H4 (cell line): ENCODE results near the gene GRB14. TPM values are rescaled to one million over a fixed set of nuclear protein-coding genes. Genes with fewer than 3 reads are reported as not detected.
"Not testable (repeated sequence)": the region's sequence is repeated elsewhere in the genome, so short reads cannot be mapped to it uniquely, and the experiment has no call there.

ENCODE experiments used
- DNase-seq: peaks from one replicate; pipeline ENCODE4 v3.0.0-alpha.2; 2015; ENCODE audit warnings: low spot score
- total RNA-seq: library from RNA; depleted of rRNA; stranded (reverse); fragments of >200 nt; shearing (Covaris generic); gene quantifications from 2 replicates; pipeline ENCODE4 v1.2.3, GENCODE V29; 2014

GRB14 gene
- total RNA-seq, 1 experiment from 2014 or later: 0.48 TPM

DNA sequence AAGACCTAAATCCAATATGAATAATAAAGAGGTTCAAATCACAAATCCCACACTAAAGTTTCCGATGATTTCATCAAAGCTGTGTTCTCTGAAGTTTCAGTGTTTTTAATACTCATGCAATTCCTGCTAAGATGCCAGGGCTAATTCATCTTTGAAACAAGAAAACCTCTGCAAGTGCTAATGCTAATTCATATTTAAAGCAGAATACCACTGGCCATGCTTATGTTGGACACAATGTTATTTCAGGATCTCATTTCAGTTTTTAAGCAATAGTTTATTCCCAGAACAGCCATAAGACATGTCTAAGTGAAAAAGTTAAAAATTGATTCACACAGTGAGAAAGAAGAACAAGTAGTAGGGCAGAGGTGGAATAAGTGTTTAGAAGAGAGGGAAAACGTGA, 62.8 kb downstream of the GRB14 start:
- no peak for DNase-seq

DNA sequence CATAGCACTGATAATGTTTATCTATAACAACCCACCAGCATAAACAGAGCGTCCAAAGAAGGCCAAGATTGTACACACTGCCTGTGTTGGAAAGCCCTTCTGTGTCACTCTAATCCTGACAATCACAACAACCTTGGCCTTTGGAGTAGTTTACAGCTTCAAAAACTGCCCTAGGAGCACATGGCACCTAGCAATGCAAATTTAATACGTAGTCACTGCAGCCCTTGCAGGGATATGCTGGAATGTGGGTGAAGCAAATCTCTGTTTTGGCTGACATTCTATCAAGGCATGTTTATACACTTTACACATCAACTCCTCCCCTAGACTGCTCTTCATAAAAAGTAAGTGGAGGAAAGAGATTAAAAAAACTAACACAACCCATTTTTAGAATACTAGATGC, 66.8 kb downstream of the GRB14 start:
- DNase-seq: no peak

DNA sequence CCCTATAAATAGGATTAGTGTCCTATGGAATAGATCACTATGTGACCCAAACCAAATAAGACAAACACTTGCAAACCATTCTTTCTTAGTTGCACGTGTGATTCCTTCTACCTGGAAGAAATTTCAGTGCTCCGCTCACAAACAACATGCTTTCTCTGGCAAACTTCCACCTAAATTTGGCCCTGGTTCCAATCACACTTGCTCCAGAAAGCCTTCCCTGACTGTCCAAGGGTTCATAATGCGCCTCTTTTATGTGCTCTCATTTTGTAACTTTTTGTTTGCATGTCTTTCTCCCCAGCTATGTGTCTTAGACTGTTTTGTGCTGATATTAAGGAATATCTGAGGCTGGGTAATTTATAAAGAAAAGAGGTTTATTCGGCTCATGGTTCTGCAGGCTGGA, 69.8 kb downstream of the GRB14 start:
- no peak for DNase-seq

DNA sequence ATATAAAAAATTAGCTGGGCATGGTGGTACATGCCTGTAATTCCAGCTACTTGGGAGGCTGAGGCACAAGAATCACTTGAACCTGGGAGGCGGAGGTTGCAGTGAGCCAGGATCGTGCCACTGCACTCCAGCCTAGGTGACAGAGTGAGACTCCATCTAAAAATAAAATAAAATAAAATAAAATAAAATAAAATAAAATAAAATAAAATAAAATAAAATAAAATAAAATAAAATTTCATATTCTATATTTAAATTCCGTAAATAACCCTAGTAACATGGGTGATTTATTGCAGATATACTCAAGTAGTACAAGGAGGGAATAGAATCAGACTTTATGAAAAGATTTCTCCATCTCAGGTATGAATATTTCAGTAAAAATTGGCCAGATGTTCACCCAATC, 71.6 kb downstream of the GRB14 start:
- not testable (repeated sequence) for DNase-seq

DNA sequence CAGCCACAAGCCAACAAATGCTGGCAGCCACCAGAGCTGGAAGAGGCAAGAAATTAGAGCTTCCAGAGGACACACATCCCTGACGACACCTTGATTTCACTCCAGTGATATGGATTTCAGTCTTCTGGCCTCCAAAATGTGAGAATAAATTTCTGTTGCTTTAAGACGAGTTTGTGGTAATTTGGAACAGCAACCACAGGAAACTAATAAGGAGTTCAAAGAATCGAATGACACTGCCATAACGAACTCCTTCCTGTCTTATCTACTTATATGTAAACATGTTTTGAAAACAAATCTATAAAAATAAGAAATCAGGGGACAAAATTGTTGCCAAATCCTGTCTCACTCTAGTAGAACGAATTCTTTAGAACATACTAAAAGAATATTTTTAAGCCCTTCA, 75.8 kb downstream of the GRB14 start:
- no peak for DNase-seq

DNA sequence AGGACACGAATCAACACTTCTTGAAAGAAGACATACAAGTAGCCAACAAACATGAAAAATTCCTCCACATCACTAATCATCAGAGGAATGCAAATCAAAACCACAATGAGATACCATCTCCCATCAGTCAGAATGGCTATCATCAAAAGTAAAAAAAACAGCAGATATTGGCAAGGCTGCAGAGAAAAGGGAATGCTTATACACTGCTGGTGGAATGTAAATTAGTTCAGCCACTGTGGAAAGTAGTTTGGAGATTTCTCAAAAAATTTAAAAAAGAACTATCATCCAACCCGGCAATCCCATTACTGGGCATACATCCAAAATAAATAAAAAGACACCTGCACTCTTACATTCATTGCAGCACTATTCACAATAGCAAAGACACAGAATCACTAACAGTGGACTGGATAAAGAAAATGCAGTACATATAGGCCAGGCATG, 78.7 kb downstream of the GRB14 start:
- peak; percentile 24 for DNase-seq

DNA sequence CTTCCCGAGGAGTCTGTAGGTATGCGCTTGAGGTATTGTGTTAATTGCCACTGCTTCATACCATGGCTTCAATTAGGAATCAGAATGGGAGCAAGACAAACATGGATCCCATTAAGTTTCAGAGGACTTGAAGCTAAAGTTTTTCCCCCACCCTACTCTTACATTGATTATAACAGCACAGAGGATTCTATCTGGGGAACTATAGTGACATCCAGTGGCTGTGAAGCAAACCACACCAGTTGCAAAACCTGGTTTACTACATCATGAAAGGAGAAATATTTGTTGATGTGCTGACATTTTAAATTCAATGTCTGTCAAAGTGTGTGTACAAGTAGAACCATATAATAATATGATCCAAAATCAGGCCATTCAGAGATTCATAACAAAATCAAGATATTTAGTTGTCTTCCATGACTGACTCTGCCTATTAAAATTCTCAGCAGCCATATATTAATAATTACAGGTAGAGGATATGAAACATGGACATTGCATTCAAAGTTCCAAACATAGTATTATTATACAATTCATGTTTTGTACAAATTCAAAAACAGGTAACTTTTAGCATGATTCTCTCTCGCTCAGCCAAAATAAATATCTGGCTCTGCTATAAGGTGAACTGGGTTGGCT, 82.9 kb downstream of the GRB14 start:
- peak; percentile 35 for DNase-seq

DNA sequence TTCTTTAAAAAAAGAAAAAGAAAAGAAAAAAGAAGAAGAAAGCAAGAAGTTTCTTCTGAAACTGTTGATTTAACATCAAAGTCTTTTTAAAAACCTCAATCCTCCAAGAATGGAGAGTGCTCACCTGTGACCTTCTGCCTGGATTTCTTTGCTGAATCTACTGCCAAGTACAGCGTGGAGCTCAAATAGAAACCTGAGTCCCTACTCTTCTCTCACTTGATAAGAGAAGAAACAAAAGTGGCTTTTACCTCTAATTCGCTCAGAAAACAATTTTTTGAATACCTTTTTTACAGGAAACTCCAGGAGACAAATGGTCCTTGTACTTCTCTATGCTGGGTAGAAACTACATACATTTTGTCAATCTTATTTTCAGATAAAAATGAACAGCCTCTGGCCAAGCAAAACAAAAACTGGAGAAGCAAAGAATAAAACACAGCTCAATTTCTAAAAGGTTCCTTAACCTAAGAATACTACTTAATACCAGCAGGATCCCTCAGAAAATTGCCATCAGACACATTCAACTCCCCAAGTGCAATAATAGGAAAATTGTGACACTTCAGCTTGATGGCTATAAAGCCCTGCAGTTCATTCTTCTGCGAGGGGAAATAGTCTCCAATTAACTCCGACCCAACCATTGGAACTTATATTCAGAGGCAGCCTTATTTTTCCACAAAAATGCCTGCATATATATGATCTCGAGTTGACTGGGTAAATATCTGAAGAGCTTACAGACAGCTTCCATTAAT, 85.8 kb downstream of the GRB14 start:
- no peak for DNase-seq

DNA sequence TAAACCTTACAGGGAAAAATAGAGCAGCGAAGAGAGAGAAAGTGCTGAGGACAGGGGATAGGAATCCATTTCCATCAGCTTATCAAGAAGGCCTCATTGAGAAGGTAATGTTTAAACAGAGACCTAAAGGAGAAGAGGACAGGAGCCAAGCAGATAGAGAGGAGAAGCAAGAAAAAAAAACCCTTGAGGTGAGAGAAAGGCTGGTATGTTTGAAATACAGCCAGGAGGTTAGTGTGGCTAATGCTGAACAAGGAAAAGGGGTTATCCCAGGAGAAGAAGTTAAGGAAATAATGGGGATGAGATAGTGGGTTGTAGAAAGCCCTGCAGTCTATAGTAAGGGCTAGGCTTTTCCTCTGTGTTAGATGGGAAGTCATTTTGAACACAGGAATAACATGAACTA, 90.8 kb downstream of the GRB14 start:
- no peak for DNase-seq

DNA sequence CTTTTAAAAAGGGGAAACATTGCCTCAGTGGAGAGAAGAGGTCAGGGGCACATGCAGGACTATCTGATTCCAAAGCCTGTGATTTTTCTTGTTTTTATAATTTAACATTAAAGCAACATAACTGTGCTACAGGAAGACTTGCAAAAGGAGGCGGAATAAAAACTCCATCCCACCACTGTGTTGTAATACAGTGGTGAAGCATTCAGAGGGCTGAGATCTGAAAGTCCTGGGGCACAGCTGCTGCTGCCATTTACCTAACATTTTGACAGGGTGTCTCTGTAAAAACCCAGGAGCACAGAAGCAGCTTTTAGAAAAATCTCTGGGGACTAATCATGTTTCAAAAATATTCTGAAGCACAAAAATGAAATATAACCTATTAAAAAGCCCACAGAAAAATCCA, 97.6 kb downstream of the GRB14 start:
- no peak for DNase-seq

DNA sequence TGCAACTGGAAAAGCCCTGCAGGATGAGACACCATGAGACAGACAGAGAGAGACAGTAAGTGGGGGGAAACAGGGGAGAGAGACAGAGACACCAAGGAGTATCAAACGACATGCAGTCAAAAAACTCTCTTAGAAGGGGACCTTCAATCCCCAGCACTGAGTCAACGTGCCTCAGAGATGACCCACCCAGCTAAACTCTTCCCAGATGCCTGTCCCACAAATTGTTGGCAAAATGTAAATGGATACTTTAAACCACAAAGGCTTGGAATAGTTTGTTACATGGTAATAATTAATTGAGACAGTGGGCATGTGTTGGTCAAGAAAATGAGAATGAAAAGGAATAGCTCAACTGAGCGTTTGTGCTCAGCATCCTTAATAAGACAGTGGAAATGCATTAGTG, 98.3 kb downstream of the GRB14 start:
- DNase-seq: no peak

DNA sequence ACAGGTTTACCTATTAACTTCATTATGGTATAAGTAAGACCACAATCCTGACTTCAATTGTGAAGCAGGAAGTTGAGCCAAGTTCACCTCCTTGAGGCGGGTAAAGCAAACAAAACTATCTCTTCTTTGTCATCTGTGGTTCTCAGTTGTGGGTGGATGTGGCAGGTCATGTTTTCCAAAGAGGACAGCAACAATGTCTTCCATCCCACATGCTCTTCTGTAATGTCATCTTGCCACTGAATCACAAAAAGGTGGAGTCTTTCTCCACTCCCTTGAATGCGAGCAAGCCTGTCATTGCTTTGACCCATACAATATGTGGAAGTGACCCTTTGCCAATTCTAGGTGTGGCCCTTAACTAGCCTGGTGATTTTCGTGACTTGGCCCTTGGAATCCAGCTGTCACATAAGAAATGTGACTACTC, 98.7 kb downstream of the GRB14 start:
- DNase-seq: no peak

DNA sequence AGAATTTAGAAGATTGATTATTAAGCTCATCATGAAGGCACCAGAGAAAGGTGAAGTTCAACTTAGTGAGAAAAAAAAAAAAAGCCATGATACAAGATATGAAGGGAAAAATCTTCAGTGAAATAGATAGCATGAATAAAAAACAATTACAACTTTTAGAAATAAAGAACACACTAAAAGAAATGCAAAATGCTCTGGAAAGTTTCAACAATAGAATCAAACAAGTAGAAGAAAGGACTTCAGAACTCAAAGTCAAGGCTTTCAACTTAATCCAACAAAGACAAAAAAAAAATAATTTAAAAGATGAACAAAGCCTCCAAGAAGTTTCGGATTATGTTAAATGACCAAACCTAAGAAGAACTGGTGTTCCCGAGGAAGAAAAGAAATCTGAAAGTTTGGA, 105.5 kb downstream of the GRB14 start:
- DNase-seq: no peak

DNA sequence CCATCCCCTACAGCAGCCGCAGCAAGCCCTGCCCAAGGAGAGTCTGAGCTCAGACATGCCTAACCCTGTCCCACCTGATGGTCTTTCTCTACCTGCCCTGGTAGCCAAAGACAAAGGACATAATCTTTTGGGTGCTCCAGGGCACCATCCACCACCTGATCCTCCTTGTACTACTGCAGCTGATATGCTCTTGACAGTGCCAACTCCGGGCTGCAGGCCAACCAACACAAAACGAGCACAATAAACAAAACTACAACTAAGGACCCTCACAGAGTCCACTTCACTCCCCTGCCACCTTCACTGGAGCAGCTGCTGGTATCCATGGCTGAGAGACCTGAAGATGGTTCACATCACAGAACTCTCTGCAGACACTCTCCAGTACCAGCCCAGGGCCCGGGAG, 106.3 kb downstream of the GRB14 start:
- no peak for DNase-seq

DNA sequence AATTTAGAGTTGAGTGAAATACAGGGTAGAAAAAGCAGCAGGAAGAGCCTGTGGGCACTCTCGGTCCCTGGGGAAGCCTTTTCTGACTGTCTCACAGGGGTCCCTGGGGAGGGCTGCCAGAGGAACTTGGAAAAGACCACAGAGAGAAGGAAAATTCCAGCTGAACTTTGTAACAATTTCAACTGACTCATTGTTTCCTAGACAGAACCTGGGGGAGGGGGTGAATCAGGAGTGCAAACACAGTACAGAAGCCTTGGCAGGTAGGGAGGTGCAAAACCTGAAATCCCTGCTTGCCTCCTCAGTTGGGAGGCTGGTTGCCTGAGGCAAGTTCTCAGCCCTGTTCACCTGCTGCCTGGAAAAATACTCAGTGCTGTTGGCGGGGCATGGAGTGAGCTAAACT, 106.8 kb downstream of the GRB14 start:
- DNase-seq: peak; percentile 5

DNA sequence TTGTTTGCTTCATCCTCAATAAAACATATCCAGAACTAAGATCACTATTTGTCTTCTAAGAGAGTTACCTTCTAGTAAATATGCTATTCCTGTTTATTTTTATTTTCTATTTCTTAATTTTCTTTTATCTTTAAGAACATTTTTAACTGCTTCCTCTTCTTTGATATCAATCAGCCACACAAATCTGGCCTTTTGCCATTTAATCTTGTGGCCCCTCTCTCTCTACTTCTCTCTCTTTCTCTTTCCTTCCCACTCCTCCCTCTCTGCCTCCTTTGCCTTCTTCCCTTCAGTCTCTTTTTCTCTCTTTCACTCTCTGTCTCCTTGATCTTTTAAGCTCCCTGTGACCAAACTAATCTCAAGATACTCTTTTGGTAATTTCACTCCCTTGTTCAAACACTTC, 108.4 kb downstream of the GRB14 start:
- DNase-seq: no peak

DNA sequence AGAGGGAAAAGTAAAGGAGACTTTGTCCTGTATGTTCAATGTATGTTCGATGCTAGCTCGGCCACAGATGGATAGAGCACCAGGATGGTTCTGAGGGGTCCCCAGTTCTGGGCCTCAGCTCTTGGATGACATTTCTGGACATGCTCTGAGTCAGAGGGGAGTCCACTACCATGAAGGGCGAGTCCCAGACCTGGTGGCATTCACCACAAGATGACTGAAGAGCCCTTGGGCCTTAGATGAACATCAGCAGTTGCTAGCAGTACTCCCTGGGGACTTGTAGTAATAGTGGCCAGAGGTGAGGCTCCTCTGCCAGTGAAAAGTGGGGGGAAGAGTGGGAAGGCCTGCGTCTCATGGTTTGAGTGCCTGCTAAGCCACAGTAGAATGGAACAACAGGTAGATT, 109.5 kb downstream of the GRB14 start:
- no peak for DNase-seq

DNA sequence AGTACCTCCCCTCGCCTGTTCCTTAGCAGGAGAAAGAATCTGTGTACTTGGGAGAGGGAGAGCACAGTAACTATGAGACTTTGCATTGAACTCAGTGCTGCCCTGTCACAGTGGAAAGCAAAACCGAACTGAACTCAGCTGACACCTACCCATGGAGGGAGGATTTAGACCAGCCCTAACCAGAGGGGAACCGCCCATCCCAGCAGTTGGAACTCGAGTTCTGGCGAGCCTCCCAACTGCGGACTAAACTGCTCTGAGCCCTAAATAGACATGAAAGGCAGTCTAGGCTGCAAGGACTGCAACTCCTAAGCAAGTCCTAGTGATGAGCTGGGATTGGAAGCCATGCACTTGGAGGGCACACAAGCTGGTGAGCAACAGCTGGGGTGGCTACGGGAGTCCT, 110.4 kb downstream of the GRB14 start:
- DNase-seq: no peak

DNA sequence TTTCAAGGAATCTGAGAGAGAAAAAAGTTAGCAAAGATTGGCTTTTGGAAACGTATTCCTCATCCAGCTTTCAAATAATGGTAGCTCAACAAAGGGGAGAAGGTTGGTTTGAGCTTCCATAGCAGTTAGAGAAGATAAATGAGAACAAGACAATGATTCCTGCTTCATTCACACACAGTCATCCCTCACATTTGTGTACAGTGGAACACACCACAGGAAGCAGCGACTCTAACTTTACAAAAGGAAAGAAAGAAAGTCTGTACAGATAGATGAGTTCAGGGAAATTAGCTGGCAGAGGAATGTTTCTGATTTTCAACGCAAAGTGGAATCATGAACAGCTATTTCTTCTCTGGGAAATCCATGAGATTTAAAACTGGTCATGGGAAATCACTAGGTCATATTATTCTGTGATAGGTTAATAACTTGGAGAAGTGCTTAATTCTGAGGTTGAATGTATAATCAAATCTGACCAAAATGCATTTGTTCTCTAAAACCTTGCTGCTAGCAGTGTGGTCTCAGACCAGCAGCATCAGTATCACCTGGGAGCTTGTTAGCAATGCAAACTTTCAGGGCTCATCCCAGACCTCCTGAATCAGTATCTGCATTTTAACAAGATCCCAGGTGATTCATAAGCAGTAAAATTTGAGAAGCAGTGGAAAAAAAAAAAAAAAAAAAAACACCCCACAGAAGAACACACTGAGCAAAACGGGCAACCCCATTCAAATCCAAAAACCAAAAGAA, 112.0 kb downstream of the GRB14 start:
- DNase-seq: no peak

DNA sequence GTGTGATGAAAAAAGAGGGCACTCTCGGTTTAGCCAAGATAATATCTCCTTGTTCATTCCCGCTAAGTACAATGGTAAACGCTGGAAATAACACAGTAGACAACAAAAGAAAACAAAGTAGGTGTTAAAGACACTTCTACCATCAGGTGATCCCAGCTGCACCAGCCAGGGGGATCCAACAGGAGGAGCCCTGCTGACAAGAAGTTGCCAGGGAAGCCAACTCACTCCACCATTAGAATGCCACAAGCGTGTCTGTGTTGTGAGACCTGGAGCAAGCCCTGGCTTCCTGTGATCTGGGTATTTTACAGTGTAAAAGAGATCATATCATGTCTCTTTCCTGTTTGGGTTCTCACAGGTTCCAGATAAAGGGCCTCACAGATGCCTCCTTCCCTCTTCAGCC, 117.0 kb downstream of the GRB14 start:
- DNase-seq: peak; percentile 7

DNA sequence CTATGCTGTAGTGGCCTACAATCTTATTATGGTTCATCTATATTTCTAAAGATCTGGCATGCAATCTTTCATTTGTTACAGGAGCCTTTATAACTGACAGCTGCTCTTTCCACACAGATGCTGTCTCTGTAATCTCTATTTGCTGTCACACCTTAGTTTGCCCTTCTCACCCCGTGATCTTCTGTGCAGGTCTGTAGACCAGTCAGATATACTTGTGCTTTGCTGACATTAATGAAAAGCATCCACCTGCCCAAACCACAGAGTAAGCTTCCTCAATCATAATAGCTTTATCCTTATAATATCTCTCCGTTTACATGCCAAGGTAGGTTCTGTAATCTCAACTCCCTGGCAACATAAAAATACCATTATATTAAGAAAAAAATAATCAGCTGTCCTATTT, 122.4 kb downstream of the GRB14 start:
- DNase-seq: no peak

DNA sequence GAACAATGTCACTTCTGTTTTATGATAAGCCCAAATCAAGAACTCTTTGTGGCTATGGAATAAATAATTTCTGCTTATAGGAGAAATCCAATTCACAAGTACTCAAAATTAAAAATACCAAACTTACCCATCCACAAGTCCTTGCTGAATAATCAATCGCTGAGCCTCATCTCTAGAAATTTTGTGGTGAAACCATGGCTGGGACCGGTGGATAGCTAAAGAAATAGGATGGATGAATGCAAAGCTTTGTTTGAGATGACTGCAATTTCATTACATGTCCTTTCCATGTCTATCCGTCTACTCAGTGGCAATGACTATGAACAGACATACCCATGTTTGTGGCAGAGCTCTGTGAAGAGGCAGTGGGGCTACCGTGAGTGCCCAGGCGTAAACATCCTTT, 124.4 kb downstream of the GRB14 start:
- no peak for DNase-seq

DNA sequence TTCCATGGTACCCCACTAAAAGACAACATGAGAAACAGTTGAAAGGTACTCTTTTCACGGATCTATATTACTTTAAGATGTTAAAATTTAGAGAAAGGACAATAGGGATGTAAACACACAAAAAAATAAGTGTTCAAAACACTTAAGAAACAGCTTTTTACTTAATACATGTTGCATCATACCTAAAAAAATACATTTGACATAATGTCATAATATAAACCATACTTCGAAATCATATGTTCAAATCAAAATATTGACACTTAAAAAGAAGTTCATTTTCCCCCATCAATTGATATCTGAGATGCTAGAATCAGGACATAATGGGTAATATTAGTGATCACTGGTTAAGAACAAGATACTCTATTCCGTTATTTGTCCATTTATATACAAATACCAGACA, 124.9 kb downstream of the GRB14 start:
- DNase-seq: no peak
